Measurements from ENCODE around the gene ST7L.

GRCh38 chr1:112492076-112492475 lies 126.9 kb downstream of the ST7L start:
- no peak for TF ChIP-seq POLR2A (IDR thresholded peaks at IDR 0.05)
- no peak for TF ChIP-seq CTCF (IDR thresholded peaks at IDR 0.05)

All from heart left ventricle (tissue), 13 donors.